Vagina (tissue), 2 donors: ENCODE data around the gene AFAP1.

Experiments used
- POLR2A ChIP-seq, 2 donors: fragments of 450-650 bp; IDR thresholded peaks; one replicate each; pipeline ENCODE4 v1.6.1; 2017; ENCODE audit warnings: antibody characterized with exemption in 2 of 2, mild to moderate bottlenecking in 2 of 2, moderate library complexity in 2 of 2
- POLR2AphosphoS5 ChIP-seq, 2 donors: sonication (generic); formaldehyde crosslinking; IDR thresholded peaks; one replicate each; pipeline ENCODE4 v1.9.0; 2017; ENCODE audit warnings: antibody characterized with exemption in 2 of 2, mild to moderate bottlenecking in 2 of 2, low read depth in 1 of 2; ENCODE audit not compliant: insufficient read depth in 1 of 2
- TF ChIP-seq, protein P1 (sequence below), 3 experiments: fragments of 450-650 bp in 2 of 3; fragments of 200-600 bp in 1 of 3; sonication (generic) in 1 of 3; IDR thresholded peaks; one replicate each; pipeline ENCODE4 v1.5.1; 2017 to 2019; ENCODE audit warnings: antibody characterized with exemption in 3 of 3, mild to moderate bottlenecking in 2 of 3, moderate library complexity in 2 of 3

DNA sequence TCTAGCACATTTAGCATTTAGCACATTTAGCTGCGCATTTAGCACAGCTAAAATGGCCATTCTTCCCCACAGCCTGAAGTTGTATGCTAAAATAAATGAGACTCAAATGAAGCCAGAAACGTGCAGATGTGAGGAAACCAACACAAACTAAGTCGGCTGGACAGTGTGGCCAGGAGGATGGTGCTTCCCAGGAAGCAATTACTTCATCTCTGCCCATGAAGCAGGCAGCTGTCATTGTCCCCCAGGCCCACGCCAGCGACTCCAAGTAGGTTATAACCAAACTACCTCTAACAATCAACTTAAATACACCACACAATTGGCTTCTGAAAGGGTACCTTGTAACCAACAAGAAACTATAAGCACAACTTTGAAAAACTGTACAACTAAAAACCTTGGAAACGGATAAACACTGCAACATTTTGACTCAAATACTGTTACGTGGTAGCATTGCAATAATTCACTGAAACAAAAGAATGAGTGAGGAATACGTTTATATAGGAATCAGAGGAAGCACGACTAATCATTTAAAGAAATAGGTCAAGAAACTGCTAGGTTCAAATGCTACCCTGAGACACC is 39.2 kb downstream of the AFAP1 start:
- TF ChIP-seq, protein P1, sequence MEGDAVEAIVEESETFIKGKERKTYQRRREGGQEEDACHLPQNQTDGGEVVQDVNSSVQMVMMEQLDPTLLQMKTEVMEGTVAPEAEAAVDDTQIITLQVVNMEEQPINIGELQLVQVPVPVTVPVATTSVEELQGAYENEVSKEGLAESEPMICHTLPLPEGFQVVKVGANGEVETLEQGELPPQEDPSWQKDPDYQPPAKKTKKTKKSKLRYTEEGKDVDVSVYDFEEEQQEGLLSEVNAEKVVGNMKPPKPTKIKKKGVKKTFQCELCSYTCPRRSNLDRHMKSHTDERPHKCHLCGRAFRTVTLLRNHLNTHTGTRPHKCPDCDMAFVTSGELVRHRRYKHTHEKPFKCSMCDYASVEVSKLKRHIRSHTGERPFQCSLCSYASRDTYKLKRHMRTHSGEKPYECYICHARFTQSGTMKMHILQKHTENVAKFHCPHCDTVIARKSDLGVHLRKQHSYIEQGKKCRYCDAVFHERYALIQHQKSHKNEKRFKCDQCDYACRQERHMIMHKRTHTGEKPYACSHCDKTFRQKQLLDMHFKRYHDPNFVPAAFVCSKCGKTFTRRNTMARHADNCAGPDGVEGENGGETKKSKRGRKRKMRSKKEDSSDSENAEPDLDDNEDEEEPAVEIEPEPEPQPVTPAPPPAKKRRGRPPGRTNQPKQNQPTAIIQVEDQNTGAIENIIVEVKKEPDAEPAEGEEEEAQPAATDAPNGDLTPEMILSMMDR (IDR thresholded peaks at IDR 0.05), result no peak
- TF ChIP-seq POLR2A (IDR thresholded peaks at IDR 0.05) (no peak), POLR2AphosphoS5 (IDR thresholded peaks at IDR 0.05; ENCODE audit: insufficient read depth in 1 of 2, low read depth in 1 of 2) (no peak)
